Measurements from ENCODE around the gene GOLGA6L26. TPM values are rescaled to one million over a fixed set of nuclear protein-coding genes. Genes with fewer than 3 reads are reported as not detected.
"Not testable (repeated sequence)": the region's sequence is repeated elsewhere in the genome, so short reads cannot be mapped to it uniquely, and the experiment has no call there.

GOLGA6L26 gene
- total and polyA plus RNA-seq, 2 donors (not counting 3 experiments of a cell fraction or from before 2014, with no cell fraction given): not detected

GRCh38 chr15:23372284-23372683 lies 38.3 kb upstream of the GOLGA6L26 start:
- Histone ChIP-seq H3K27ac (ENCODE audit: insufficient read depth, low read depth, low read length) (no peak overlapping the region), H3K9me1 (replicated peaks; ENCODE audit: control insufficient read depth, extremely low read depth, insufficient read depth, low read length) (no peaks in the 10 kb centered on the region), H3K4me1 (ENCODE audit: control insufficient read depth, extremely low read depth, insufficient read depth, low read length) (no peaks in the 10 kb centered on the region), H3K36me3 (ENCODE audit: control insufficient read depth in 2 of 2, extremely low read depth in 1 of 2, insufficient read depth in 2 of 2, low read length in 2 of 2) (no peaks in the 10 kb centered on the region), H3K27me3 (ENCODE audit: control insufficient read depth in 2 of 2, insufficient read depth in 2 of 2, low read length in 2 of 2) (no peaks in the 10 kb centered on the region), H4K20me1 (replicated peaks; ENCODE audit: control insufficient read depth, extremely low read depth, insufficient read depth, low read length) (no peaks in the 10 kb centered on the region), H3K9me3 (replicated peaks; ENCODE audit: control insufficient read depth, insufficient read depth, low read length) (no peaks in the 10 kb centered on the region), H3K4me3 (replicated peaks in 1 of 3; ENCODE audit: insufficient read depth in 1 of 3, low read depth in 1 of 3, low read length in 3 of 3) (no peak overlapping the region), H3K79me2 (ENCODE audit: control insufficient read depth, insufficient read depth, low read length) (no peaks in the 10 kb centered on the region), H3K9ac (replicated peaks; ENCODE audit: extremely low read depth, insufficient read depth, low read length) (no peak overlapping the region), H3K4me2 (ENCODE audit: insufficient read depth, low read length) (no peak overlapping the region), H2AFZ (ENCODE audit: low read depth, low read length) (no peak overlapping the region)
- BruUV-seq (replicated peaks): no TSS peak
- intact Hi-C loops (cut with micrococcal nuclease) (no loop called here), dilution Hi-C loops (cut with MboI; ENCODE audit: extremely low pct_ligation_motif_present, low sequenced_read_pairs) (no loop called here)
- ChIA-PET POLR2A (no interaction called here), CTCF (no interaction called here)
- FAIRE-seq: no peak
- no peak for DNase-seq (ENCODE audit: low read depth, low spot score)
- TF ChIP-seq MAX (IDR thresholded peaks at IDR 0.05; ENCODE audit: insufficient read depth, insufficient read length) (no peak), MYC (IDR thresholded peaks at IDR 0.05; ENCODE audit: low read depth, low read length) (no peak), EZH2 (IDR thresholded peaks at IDR 0.05; ENCODE audit: borderline replicate concordance, low read depth, low read length, severe bottlenecking) (no peak), POLR2A (IDR thresholded peaks at IDR 0.05; ENCODE audit: low read depth, low read length) (no peak), JUN (IDR thresholded peaks at IDR 0.05; ENCODE audit: borderline replicate concordance, insufficient read depth, insufficient read length, low read depth) (no peak), CTCF (IDR thresholded peaks at IDR 0.05; ENCODE audit: extremely low read depth in 1 of 2, insufficient read depth in 1 of 2, low read depth in 1 of 2, low read length in 2 of 2) (no peak), POLR2AphosphoS5 (IDR thresholded peaks at IDR 0.05; ENCODE audit: insufficient read depth, low read depth, low read length) (no peak), GATA2 (IDR thresholded peaks at IDR 0.05; ENCODE audit: insufficient read depth, insufficient read length, low read depth, low read length) (no peak), FOS (IDR thresholded peaks at IDR 0.05; ENCODE audit: borderline replicate concordance, insufficient read depth, low read length) (no peak)

- BruUV-seq (replicated peaks); CTCF ChIA-PET; H3K27me3 ChIP-seq (ENCODE audit: control insufficient read depth in 2 of 2, insufficient read depth in 2 of 2, low read length in 2 of 2); dilution Hi-C loops (cut with MboI; ENCODE audit: extremely low pct_ligation_motif_present, low sequenced_read_pairs); intact Hi-C loops (cut with micrococcal nuclease); H3K27ac ChIP-seq (ENCODE audit: insufficient read depth, low read depth, low read length); FAIRE-seq; H3K36me3 ChIP-seq (ENCODE audit: control insufficient read depth in 2 of 2, extremely low read depth in 1 of 2, insufficient read depth in 2 of 2, low read length in 2 of 2); DNase-seq (ENCODE audit: low read depth, low spot score); H3K4me3 ChIP-seq (replicated peaks in 1 of 3; ENCODE audit: insufficient read depth in 1 of 3, low read depth in 1 of 3, low read length in 3 of 3); H3K9me3 ChIP-seq (replicated peaks; ENCODE audit: control insufficient read depth, insufficient read depth, low read length); H3K9me1 ChIP-seq (replicated peaks; ENCODE audit: control insufficient read depth, extremely low read depth, insufficient read depth, low read length); H2AFZ ChIP-seq (ENCODE audit: low read depth, low read length); H4K20me1 ChIP-seq (replicated peaks; ENCODE audit: control insufficient read depth, extremely low read depth, insufficient read depth, low read length); H3K4me1 ChIP-seq (ENCODE audit: control insufficient read depth, extremely low read depth, insufficient read depth, low read length); POLR2A ChIA-PET; H3K79me2 ChIP-seq (ENCODE audit: control insufficient read depth, insufficient read depth, low read length); H3K4me2 ChIP-seq (ENCODE audit: insufficient read depth, low read length); H3K9ac ChIP-seq (replicated peaks; ENCODE audit: extremely low read depth, insufficient read depth, low read length): not testable (repeated sequence)
Observed at GRCh38 chr15:23371868-23372267, 37.9 kb upstream of the GOLGA6L26 start.

- H3K9ac ChIP-seq (replicated peaks; ENCODE audit: extremely low read depth, insufficient read depth, low read length); H3K27me3 ChIP-seq (ENCODE audit: control insufficient read depth in 2 of 2, insufficient read depth in 2 of 2, low read length in 2 of 2); dilution Hi-C loops (cut with MboI; ENCODE audit: extremely low pct_ligation_motif_present, low sequenced_read_pairs); H3K4me3 ChIP-seq (replicated peaks in 1 of 3; ENCODE audit: insufficient read depth in 1 of 3, low read depth in 1 of 3, low read length in 3 of 3); H3K9me1 ChIP-seq (replicated peaks; ENCODE audit: control insufficient read depth, extremely low read depth, insufficient read depth, low read length); H3K36me3 ChIP-seq (ENCODE audit: control insufficient read depth in 2 of 2, extremely low read depth in 1 of 2, insufficient read depth in 2 of 2, low read length in 2 of 2); CTCF ChIA-PET; H3K9me3 ChIP-seq (replicated peaks; ENCODE audit: control insufficient read depth, insufficient read depth, low read length); H2AFZ ChIP-seq (ENCODE audit: low read depth, low read length); BruUV-seq (replicated peaks); POLR2A ChIA-PET; intact Hi-C loops (cut with micrococcal nuclease); H3K4me1 ChIP-seq (ENCODE audit: control insufficient read depth, extremely low read depth, insufficient read depth, low read length); DNase-seq (ENCODE audit: low read depth, low spot score); FAIRE-seq; H3K79me2 ChIP-seq (ENCODE audit: control insufficient read depth, insufficient read depth, low read length); H4K20me1 ChIP-seq (replicated peaks; ENCODE audit: control insufficient read depth, extremely low read depth, insufficient read depth, low read length); H3K27ac ChIP-seq (ENCODE audit: insufficient read depth, low read depth, low read length); H3K4me2 ChIP-seq (ENCODE audit: insufficient read depth, low read length): not testable (repeated sequence)
Observed at GRCh38 chr15:23371134-23371533, 37.1 kb upstream of the GOLGA6L26 start.
